ENCODE results near the gene STK16. TPM values are rescaled to one million over a fixed set of nuclear protein-coding genes. Genes with fewer than 3 reads are reported as not detected.

Gene STK16
- total and polyA plus RNA-seq, 2 of the 13 experiments (the other 11 are each of a cell fraction or from before 2014, with no cell fraction given): 28.0 to 50.9 TPM

DNA sequence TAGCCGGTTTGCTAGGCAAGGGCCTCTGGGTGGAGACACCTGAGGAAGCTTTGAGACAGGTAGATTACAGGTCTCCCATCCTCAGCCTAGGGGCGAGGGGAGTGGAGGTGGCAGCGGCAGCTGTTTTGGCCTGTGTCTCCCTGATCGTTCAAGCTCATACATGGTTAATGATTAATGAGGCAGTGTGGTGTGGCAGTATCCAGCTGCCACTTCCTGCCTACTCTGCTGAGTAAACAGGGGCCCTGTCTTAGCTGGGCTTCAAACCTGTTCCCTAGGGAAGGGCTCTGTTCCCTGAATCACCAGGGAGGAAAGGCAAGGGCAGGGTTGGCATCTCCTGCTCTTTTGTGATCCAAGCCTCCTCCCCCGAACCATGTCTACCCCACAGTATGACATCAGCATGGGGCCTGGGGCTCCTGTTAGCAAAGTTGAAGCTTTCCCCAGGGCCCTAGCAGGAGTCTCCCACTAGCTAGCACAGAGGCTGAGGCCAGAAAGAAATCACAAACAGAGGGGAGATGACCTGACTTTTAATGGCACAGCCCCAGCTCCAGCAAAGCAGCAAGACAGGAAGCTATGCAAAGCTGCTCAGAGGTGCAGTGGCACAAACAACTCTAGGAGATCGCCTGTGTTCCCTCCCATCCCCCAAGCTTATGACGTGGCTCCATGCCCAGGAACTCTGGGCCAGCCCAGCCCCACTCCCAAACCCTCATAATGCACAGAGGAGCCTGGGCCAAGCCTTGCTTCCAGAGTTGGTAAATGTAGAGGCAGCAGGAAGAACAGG lies 4.1 kb downstream of the STK16 start (continued):
- TF ChIP-seq, protein P1, sequence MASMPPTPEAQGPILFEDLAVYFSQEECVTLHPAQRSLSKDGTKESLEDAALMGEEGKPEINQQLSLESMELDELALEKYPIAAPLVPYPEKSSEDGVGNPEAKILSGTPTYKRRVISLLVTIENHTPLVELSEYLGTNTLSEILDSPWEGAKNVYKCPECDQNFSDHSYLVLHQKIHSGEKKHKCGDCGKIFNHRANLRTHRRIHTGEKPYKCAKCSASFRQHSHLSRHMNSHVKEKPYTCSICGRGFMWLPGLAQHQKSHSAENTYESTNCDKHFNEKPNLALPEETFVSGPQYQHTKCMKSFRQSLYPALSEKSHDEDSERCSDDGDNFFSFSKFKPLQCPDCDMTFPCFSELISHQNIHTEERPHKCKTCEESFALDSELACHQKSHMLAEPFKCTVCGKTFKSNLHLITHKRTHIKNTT (CRISPR knock-in tag; IDR thresholded peaks at IDR 0.05): no peak
- TF ChIP-seq PLRG1 (conservative IDR thresholded peaks at IDR 0.05) (no peak), RFX1 (IDR thresholded peaks at IDR 0.05) (no peak), ZNF558 (CRISPR knock-in tag; IDR thresholded peaks at IDR 0.05; ENCODE audit: borderline replicate concordance) (no peak), ZNF572 (CRISPR knock-in tag; IDR thresholded peaks at IDR 0.05) (no peak), ZNF354B (CRISPR knock-in tag; IDR thresholded peaks at IDR 0.05) (no peak), JDP2 (CRISPR knock-in tag; IDR thresholded peaks at IDR 0.05; ENCODE audit: borderline replicate concordance) (no peak), FIP1L1 (IDR thresholded peaks at IDR 0.05; ENCODE audit: borderline replicate concordance, insufficient read depth, low read depth, low read length) (0 out of 2 replicates have a peak, but pooled peaks have one; percentile 90), NFE2L1 (CRISPR knock-in tag; IDR thresholded peaks at IDR 0.05; ENCODE audit: borderline replicate concordance) (no peak), DR1 (CRISPR knock-in tag; IDR thresholded peaks at IDR 0.05) (no peak; the same call in 1 of the 2 replicates), PHF8 (CRISPR knock-in tag; IDR thresholded peaks at IDR 0.05) (no peak), ZNF724P (CRISPR knock-in tag; IDR thresholded peaks at IDR 0.05; ENCODE audit: borderline replicate concordance) (peak; percentile 61; the same call in 1 of the 2 replicates), KDM5A (IDR thresholded peaks at IDR 0.05; ENCODE audit: borderline replicate concordance, low read length) (no peak; the same call in 1 of the 2 replicates)
- TF ChIP-seq, protein P2, sequence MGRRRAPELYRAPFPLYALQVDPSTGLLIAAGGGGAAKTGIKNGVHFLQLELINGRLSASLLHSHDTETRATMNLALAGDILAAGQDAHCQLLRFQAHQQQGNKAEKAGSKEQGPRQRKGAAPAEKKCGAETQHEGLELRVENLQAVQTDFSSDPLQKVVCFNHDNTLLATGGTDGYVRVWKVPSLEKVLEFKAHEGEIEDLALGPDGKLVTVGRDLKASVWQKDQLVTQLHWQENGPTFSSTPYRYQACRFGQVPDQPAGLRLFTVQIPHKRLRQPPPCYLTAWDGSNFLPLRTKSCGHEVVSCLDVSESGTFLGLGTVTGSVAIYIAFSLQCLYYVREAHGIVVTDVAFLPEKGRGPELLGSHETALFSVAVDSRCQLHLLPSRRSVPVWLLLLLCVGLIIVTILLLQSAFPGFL (CRISPR knock-in tag; IDR thresholded peaks at IDR 0.05): no peak
- TF ChIP-seq, protein P3, sequence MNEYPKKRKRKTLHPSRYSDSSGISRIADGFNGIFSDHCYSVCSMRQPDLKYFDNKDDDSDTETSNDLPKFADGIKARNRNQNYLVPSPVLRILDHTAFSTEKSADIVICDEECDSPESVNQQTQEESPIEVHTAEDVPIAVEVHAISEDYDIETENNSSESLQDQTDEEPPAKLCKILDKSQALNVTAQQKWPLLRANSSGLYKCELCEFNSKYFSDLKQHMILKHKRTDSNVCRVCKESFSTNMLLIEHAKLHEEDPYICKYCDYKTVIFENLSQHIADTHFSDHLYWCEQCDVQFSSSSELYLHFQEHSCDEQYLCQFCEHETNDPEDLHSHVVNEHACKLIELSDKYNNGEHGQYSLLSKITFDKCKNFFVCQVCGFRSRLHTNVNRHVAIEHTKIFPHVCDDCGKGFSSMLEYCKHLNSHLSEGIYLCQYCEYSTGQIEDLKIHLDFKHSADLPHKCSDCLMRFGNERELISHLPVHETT (CRISPR knock-in tag; conservative IDR thresholded peaks at IDR 0.05): no peak
- TF ChIP-seq, protein P4, sequence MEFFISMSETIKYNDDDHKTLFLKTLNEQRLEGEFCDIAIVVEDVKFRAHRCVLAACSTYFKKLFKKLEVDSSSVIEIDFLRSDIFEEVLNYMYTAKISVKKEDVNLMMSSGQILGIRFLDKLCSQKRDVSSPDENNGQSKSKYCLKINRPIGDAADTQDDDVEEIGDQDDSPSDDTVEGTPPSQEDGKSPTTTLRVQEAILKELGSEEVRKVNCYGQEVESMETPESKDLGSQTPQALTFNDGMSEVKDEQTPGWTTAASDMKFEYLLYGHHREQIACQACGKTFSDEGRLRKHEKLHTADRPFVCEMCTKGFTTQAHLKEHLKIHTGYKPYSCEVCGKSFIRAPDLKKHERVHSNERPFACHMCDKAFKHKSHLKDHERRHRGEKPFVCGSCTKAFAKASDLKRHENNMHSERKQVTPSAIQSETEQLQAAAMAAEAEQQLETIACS (CRISPR knock-in tag; IDR thresholded peaks at IDR 0.05): no peak
- TF ChIP-seq, protein P5, sequence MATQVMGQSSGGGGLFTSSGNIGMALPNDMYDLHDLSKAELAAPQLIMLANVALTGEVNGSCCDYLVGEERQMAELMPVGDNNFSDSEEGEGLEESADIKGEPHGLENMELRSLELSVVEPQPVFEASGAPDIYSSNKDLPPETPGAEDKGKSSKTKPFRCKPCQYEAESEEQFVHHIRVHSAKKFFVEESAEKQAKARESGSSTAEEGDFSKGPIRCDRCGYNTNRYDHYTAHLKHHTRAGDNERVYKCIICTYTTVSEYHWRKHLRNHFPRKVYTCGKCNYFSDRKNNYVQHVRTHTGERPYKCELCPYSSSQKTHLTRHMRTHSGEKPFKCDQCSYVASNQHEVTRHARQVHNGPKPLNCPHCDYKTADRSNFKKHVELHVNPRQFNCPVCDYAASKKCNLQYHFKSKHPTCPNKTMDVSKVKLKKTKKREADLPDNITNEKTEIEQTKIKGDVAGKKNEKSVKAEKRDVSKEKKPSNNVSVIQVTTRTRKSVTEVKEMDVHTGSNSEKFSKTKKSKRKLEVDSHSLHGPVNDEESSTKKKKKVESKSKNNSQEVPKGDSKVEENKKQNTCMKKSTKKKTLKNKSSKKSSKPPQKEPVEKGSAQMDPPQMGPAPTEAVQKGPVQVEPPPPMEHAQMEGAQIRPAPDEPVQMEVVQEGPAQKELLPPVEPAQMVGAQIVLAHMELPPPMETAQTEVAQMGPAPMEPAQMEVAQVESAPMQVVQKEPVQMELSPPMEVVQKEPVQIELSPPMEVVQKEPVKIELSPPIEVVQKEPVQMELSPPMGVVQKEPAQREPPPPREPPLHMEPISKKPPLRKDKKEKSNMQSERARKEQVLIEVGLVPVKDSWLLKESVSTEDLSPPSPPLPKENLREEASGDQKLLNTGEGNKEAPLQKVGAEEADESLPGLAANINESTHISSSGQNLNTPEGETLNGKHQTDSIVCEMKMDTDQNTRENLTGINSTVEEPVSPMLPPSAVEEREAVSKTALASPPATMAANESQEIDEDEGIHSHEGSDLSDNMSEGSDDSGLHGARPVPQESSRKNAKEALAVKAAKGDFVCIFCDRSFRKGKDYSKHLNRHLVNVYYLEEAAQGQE (IDR thresholded peaks at IDR 0.05; ENCODE audit: borderline replicate concordance in 1 of 2, low read depth in 1 of 2, low read length in 2 of 2): peak in 1 of 2 experiments; percentile 24; a peak in 1 of 4 replicates
- TF ChIP-seq, protein P6, sequence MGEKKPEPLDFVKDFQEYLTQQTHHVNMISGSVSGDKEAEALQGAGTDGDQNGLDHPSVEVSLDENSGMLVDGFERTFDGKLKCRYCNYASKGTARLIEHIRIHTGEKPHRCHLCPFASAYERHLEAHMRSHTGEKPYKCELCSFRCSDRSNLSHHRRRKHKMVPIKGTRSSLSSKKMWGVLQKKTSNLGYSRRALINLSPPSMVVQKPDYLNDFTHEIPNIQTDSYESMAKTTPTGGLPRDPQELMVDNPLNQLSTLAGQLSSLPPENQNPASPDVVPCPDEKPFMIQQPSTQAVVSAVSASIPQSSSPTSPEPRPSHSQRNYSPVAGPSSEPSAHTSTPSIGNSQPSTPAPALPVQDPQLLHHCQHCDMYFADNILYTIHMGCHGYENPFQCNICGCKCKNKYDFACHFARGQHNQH (CRISPR knock-in tag; IDR thresholded peaks at IDR 0.05): peak; percentile 88
- TF ChIP-seq, protein P7, sequence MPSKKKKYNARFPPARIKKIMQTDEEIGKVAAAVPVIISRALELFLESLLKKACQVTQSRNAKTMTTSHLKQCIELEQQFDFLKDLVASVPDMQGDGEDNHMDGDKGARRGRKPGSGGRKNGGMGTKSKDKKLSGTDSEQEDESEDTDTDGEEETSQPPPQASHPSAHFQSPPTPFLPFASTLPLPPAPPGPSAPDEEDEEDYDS (CRISPR knock-in tag; IDR thresholded peaks at IDR 0.05): peak; percentile 79
